OCI-LY1 (cell line): ENCODE results near the gene CRISPLD2.

Experiments used
- H2AFZ ChIP-seq: fragments of 200-600 bp; sonication (generic), shearing (Covaris generic); 2 replicates; pipeline ENCODE4 v1.6.0; 2014; ENCODE audit warnings: antibody characterized with exemption, mild to moderate bottlenecking, low read length
- H3F3A ChIP-seq: fragments of 200-600 bp; sonication (generic), shearing (Covaris generic); 2 replicates; pipeline ENCODE4 v1.6.0; 2014; ENCODE audit warnings: mild to moderate bottlenecking, antibody characterized with exemption, low read length, moderate library complexity; ENCODE audit not compliant: insufficient read depth
- H3K27ac ChIP-seq: fragments of 200-600 bp; sonication (generic); 2 replicates; pipeline ENCODE4 v1.5.1; 2014; ENCODE audit warnings: low read length, mixed run types, mild to moderate bottlenecking, low read depth; ENCODE audit not compliant: poor library complexity, severe bottlenecking
- H3K27me3 ChIP-seq: fragments of 200-600 bp; sonication (generic); 2 replicates; pipeline ENCODE4 v1.6.0; 2014; ENCODE audit warnings: antibody characterized with exemption, mild to moderate bottlenecking, low read length, moderate library complexity; ENCODE audit not compliant: insufficient read depth
- H3K36me3 ChIP-seq: fragments of 200-600 bp; sonication (generic); 2 replicates; pipeline ENCODE4 v1.6.1; 2014; ENCODE audit warnings: mild to moderate bottlenecking, antibody characterized with exemption, low read length, moderate library complexity, mixed read lengths; ENCODE audit not compliant: insufficient read depth
- H3K4me1 ChIP-seq: fragments of 200-600 bp; sonication (generic); 2 replicates; pipeline ENCODE4 v1.5.1; 2014; ENCODE audit warnings: mild to moderate bottlenecking, low read length, moderate library complexity; ENCODE audit not compliant: insufficient read depth, severe bottlenecking
- H3K4me2 ChIP-seq: fragments of 200-600 bp; sonication (generic), shearing (Covaris generic); 2 replicates; pipeline ENCODE4 v1.6.1; 2014; ENCODE audit warnings: low read length
- H3K4me3 ChIP-seq: fragments of 200-600 bp; sonication (generic); 2 replicates; pipeline ENCODE4 v1.5.1; 2014; ENCODE audit warnings: low read length, low read depth, mild to moderate bottlenecking, mixed read lengths; ENCODE audit not compliant: poor library complexity, severe bottlenecking
- H3K79me2 ChIP-seq: fragments of 200-600 bp; shearing (Covaris generic); 2 replicates; pipeline ENCODE4 v1.6.1; 2016; ENCODE audit warnings: mixed run types, low read length, mixed read lengths; ENCODE audit not compliant: insufficient read depth
- H3K9ac ChIP-seq: fragments of 200-600 bp; sonication (generic), shearing (Covaris generic); 2 replicates; pipeline ENCODE4 v1.6.1; 2014; ENCODE audit warnings: mild to moderate bottlenecking, low read length, mixed read lengths
- H3K9me2 ChIP-seq: fragments of 200-600 bp; sonication (generic), shearing (Covaris generic); 2 replicates; pipeline ENCODE4 v1.6.1; 2014; ENCODE audit warnings: low read depth, mild to moderate bottlenecking, low read length, mixed read lengths
- H3K9me3 ChIP-seq: fragments of 200-600 bp; shearing (Covaris generic); 2 replicates; pipeline ENCODE4 v1.6.1; 2014; ENCODE audit warnings: low read length, mixed read lengths
- H4K20me1 ChIP-seq: fragments of 200-600 bp; sonication (generic), shearing (Covaris generic); 2 replicates; pipeline ENCODE4 v1.6.0; 2016; ENCODE audit warnings: mild to moderate bottlenecking, low read length; ENCODE audit not compliant: insufficient read depth
- EZH2 ChIP-seq: fragments of 200-600 bp; sonication (generic), shearing (Covaris generic); IDR thresholded peaks from 2 replicates; pipeline ENCODE4 v1.8.0; 2017; ENCODE audit warnings: borderline replicate concordance, mixed run types, mild to moderate bottlenecking, antibody characterized with exemption, low read length, moderate library complexity, mixed read lengths
- TF ChIP-seq, protein P1 (sequence below): fragments of 200-600 bp; sonication (generic), shearing (Covaris generic); IDR thresholded peaks from 2 replicates; pipeline ENCODE4 v1.5.1; 2017; ENCODE audit warnings: mild to moderate bottlenecking, antibody characterized with exemption, low read length, moderate library complexity, mixed read lengths

Gene CRISPLD2

DNA sequence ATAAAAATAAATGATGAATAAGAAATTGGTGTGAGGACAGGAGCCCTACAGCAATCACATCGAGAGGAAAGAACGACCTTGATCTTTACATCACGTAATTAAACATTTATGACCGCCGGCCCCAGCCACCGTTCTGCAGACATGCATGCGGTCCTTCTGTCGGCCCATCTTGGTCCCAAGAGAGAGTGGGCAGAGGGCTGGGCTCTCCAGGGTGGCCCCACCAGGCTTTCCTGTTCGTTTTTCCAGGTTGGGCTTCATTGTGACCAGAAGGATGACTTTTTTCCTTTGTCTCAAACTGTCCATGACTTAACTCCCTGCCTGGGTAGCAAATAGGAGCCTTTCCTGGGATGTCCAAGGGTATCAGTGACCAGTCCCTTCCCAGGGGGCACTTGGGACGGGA lies 3.3 kb upstream of the CRISPLD2 start:
- no peaks in the 10 kb centered on the region for H3K9me2 ChIP-seq
- no peak overlapping the region for H3K9ac ChIP-seq
- H4K20me1 ChIP-seq, result no peaks in the 10 kb centered on the region
- no peak overlapping the region for H3K4me2 ChIP-seq
- no peaks in the 10 kb centered on the region for H3F3A ChIP-seq
- H3K4me3 ChIP-seq, result no peak overlapping the region
- H3K79me2 ChIP-seq, result no peaks in the 10 kb centered on the region
- H3K36me3 ChIP-seq, result no peaks in the 10 kb centered on the region
- no peak overlapping the region for H2AFZ ChIP-seq
- no peak overlapping the region for H3K27ac ChIP-seq
- peaks cover 24% of the 10 kb centered on the region; the same call in 1 of the 2 replicates for H3K27me3 ChIP-seq
- TF ChIP-seq EZH2, result no peak
- TF ChIP-seq, protein P1, sequence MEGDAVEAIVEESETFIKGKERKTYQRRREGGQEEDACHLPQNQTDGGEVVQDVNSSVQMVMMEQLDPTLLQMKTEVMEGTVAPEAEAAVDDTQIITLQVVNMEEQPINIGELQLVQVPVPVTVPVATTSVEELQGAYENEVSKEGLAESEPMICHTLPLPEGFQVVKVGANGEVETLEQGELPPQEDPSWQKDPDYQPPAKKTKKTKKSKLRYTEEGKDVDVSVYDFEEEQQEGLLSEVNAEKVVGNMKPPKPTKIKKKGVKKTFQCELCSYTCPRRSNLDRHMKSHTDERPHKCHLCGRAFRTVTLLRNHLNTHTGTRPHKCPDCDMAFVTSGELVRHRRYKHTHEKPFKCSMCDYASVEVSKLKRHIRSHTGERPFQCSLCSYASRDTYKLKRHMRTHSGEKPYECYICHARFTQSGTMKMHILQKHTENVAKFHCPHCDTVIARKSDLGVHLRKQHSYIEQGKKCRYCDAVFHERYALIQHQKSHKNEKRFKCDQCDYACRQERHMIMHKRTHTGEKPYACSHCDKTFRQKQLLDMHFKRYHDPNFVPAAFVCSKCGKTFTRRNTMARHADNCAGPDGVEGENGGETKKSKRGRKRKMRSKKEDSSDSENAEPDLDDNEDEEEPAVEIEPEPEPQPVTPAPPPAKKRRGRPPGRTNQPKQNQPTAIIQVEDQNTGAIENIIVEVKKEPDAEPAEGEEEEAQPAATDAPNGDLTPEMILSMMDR, result no peak
- H3K4me1 ChIP-seq, result no peaks in the 10 kb centered on the region
- no peaks in the 10 kb centered on the region for H3K9me3 ChIP-seq

DNA sequence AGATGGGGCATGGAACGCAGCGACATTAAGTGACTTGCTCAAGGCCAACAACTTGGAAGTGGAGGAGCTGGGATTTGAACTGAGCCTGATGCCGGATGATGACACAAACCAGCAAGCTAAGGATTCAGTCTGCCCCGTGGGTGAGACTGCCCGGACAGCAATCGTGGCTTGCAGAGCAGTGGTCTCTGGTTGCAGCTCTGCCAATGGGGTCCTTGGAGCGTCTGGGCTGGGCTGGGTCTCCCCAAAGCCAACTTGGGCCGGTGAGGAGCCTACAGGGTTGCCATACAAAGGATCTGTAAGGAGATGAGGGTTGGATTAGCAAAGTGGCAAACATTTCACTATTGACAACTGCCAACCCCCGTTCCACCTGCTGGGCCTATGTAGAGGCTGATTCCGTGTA lies 2.6 kb upstream of the CRISPLD2 start:
- H3K27me3 ChIP-seq, result peaks cover 25% of the 10 kb centered on the region; the same call in 1 of the 2 replicates
- no peak overlapping the region for H3K4me3 ChIP-seq
- H4K20me1 ChIP-seq, result no peaks in the 10 kb centered on the region
- H3K79me2 ChIP-seq, result no peaks in the 10 kb centered on the region
- H3K4me1 ChIP-seq, result no peaks in the 10 kb centered on the region
- H3K9me3 ChIP-seq, result no peaks in the 10 kb centered on the region
- H3K27ac ChIP-seq, result no peak overlapping the region
- H3K4me2 ChIP-seq, result no peak overlapping the region
- TF ChIP-seq, protein P1, result no peak
- no peak for TF ChIP-seq EZH2
- H3K36me3 ChIP-seq, result no peaks in the 10 kb centered on the region
- H3K9me2 ChIP-seq, result no peaks in the 10 kb centered on the region
- no peak overlapping the region for H2AFZ ChIP-seq
- no peak overlapping the region for H3K9ac ChIP-seq
- no peaks in the 10 kb centered on the region for H3F3A ChIP-seq

DNA sequence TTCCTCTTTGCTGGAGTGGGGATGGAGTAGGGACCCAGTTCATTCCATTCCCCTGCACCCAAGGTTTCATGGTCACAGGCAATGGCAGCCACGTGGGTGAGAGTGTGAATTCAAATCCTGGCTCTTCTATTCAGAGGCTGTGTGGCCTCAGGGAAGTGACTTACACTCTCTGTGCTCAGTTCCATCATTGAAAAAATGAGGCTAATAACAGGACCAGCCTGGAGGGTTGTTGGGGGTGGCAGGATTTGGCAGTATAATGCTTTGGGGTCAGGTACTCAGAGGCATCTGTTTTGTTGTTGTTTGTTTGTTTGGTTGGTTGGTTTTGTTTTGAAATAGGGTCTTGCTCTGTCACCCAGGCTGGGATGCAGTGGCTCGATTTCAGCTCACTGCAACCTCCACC lies 2.2 kb upstream of the CRISPLD2 start:
- H3K9me3 ChIP-seq, result no peaks in the 10 kb centered on the region
- no peaks in the 10 kb centered on the region for H3K9me2 ChIP-seq
- peaks cover 28% of the 10 kb centered on the region; the same call in 1 of the 2 replicates for H3K27me3 ChIP-seq
- no peaks in the 10 kb centered on the region for H3F3A ChIP-seq
- TF ChIP-seq, protein P1, result no peak
- no peak for TF ChIP-seq EZH2
- no peaks in the 10 kb centered on the region for H3K79me2 ChIP-seq
- no peaks in the 10 kb centered on the region for H4K20me1 ChIP-seq
- no peak overlapping the region for H2AFZ ChIP-seq
- H3K36me3 ChIP-seq, result no peaks in the 10 kb centered on the region
- H3K9ac ChIP-seq, result no peak overlapping the region
- H3K4me2 ChIP-seq, result no peak overlapping the region
- H3K4me1 ChIP-seq, result no peaks in the 10 kb centered on the region
- H3K4me3 ChIP-seq, result no peak overlapping the region
- H3K27ac ChIP-seq, result no peak overlapping the region
